Measurements from ENCODE around the gene LUC7L. TPM values are rescaled to one million over a fixed set of nuclear protein-coding genes. Genes with fewer than 3 reads are reported as not detected.

The LUC7L gene
- polyA plus RNA-seq, 1 of the 3 experiments (the other 2 are of a cell fraction) = 97.7 TPM

DNA sequence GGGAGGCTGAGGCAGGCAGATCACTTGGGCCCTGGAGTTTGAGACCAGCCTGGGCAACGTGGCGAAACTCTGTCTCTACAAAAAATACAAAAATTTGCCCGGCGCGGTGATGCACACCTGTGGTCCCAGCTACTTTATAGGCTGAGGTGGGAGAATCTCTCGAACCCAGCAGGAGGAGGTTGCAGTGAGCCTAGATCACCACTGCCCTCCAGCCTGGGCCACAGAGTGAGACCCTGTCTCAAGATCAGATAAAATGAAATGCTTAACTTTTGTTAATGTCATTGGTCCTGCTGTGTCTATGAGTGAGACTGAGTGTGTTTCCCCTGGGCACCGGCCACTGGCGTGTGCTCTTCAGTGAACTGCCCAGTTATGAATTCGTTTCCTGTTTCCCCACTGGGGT is 15.9 kb upstream of the LUC7L start:
- no peak overlapping the region for H2AFZ ChIP-seq (ENCODE audit: low read depth)
- CTCF ChIA-PET = interaction anchor here (0.7 to 2.1 kb wide), 2 partner anchors 10 to 111 kb away, joined by 3 to 6 read pairs; partner anchors contain the start of gene FAM234A
- TF ChIP-seq TAF1 (IDR thresholded peaks at IDR 0.05; ENCODE audit: borderline replicate concordance, low read depth, low read length) (no peak), GABPA (IDR thresholded peaks at IDR 0.05; ENCODE audit: low read depth) (no peak), SIN3A (IDR thresholded peaks at IDR 0.05; ENCODE audit: borderline replicate concordance, low read depth, low read length) (no peak), EZH2phosphoT487 (IDR thresholded peaks at IDR 0.05; ENCODE audit: borderline replicate concordance, low read depth) (no peak), TEAD4 (IDR thresholded peaks at IDR 0.05; ENCODE audit: borderline replicate concordance, insufficient read depth) (no peak), POLR2AphosphoS5 (IDR thresholded peaks at IDR 0.05; ENCODE audit: low read depth, low read length) (no peak), IRF3 (IDR thresholded peaks at IDR 0.05; ENCODE audit: low read depth, low read length) (no peak), RCOR1 (IDR thresholded peaks at IDR 0.05; ENCODE audit: low read length) (no peak), REST (IDR thresholded peaks at IDR 0.05; ENCODE audit: low read depth, low read length) (no peak), FOSL2 (IDR thresholded peaks at IDR 0.05; ENCODE audit: borderline replicate concordance, low read depth) (no peak), SMC3 (IDR thresholded peaks at IDR 0.05; ENCODE audit: low read depth, low read length) (no peak), TCF12 (IDR thresholded peaks at IDR 0.05) (no peak), JUND (IDR thresholded peaks at IDR 0.05) (no peak), RFX5 (IDR thresholded peaks at IDR 0.05; ENCODE audit: low read length) (no peak), RAD21 (IDR thresholded peaks at IDR 0.05; ENCODE audit: low read length) (no peak), RXRA (IDR thresholded peaks at IDR 0.05; ENCODE audit: borderline replicate concordance, low read depth) (no peak), ZBTB33 (IDR thresholded peaks at IDR 0.05; ENCODE audit: borderline replicate concordance, low read depth) (no peak)
- TF ChIP-seq, protein P1, sequence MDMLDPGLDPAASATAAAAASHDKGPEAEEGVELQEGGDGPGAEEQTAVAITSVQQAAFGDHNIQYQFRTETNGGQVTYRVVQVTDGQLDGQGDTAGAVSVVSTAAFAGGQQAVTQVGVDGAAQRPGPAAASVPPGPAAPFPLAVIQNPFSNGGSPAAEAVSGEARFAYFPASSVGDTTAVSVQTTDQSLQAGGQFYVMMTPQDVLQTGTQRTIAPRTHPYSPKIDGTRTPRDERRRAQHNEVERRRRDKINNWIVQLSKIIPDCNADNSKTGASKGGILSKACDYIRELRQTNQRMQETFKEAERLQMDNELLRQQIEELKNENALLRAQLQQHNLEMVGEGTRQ (IDR thresholded peaks at IDR 0.05; ENCODE audit: borderline replicate concordance, low read depth, low read length) = no peak
- H3K9me2 ChIP-seq = no peaks in the 10 kb centered on the region
- no peak overlapping the region for H3K9ac ChIP-seq
- H3K27me3 ChIP-seq (ENCODE audit: insufficient read depth) = no peaks in the 10 kb centered on the region
- no peaks in the 10 kb centered on the region for H3K36me3 ChIP-seq (replicated peaks in 1 of 2; ENCODE audit: control insufficient read depth in 1 of 2, insufficient read depth in 2 of 2, low read length in 1 of 2)
- H3K79me2 ChIP-seq (ENCODE audit: insufficient read depth) = peaks cover 26% of the 10 kb centered on the region
- H3F3A ChIP-seq (replicated peaks; ENCODE audit: insufficient read depth) = no peaks in the 10 kb centered on the region
- 95% methylated on average over 9 of the region's 9 CpGs for WGBS (ENCODE audit: low lambda C conversion rate)
- H4K20me1 ChIP-seq (ENCODE audit: insufficient read depth) = no peaks in the 10 kb centered on the region
- H3K27ac ChIP-seq (ENCODE audit: low read depth in 2 of 2, low read length in 1 of 2) = no peak overlapping the region
- POLR2A ChIA-PET = no interaction called here
- H3K4me1 ChIP-seq (ENCODE audit: control insufficient read depth in 1 of 2, insufficient read depth in 2 of 2, low read depth in 1 of 2, low read length in 1 of 2) = no peaks in the 10 kb centered on the region
- no peak overlapping the region for H3K4me3 ChIP-seq (ENCODE audit: low read depth in 2 of 2, low read length in 1 of 2)
- H3K4me2 ChIP-seq = no peak overlapping the region
- DNase-seq = no peak
- H3K9me3 ChIP-seq = no peaks in the 10 kb centered on the region
